ENCODE data around the gene CUBN.
A peak's percentile ranks its signal among the peaks of the same experiment; 100 is the strongest.
"Not testable (repeated sequence)": the region's sequence is repeated elsewhere in the genome, so short reads cannot be mapped to it uniquely, and the experiment has no call there.

Gene CUBN

GRCh38 chr10:17122052-17122451, 7.6 kb downstream of the CUBN start:
- DNase-seq (ENCODE audit: low read depth): no peak
- H3K4me3 ChIP-seq (ENCODE audit: low read depth, low read length): no peak overlapping the region
- TF ChIP-seq, protein P1, sequence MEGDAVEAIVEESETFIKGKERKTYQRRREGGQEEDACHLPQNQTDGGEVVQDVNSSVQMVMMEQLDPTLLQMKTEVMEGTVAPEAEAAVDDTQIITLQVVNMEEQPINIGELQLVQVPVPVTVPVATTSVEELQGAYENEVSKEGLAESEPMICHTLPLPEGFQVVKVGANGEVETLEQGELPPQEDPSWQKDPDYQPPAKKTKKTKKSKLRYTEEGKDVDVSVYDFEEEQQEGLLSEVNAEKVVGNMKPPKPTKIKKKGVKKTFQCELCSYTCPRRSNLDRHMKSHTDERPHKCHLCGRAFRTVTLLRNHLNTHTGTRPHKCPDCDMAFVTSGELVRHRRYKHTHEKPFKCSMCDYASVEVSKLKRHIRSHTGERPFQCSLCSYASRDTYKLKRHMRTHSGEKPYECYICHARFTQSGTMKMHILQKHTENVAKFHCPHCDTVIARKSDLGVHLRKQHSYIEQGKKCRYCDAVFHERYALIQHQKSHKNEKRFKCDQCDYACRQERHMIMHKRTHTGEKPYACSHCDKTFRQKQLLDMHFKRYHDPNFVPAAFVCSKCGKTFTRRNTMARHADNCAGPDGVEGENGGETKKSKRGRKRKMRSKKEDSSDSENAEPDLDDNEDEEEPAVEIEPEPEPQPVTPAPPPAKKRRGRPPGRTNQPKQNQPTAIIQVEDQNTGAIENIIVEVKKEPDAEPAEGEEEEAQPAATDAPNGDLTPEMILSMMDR (conservative IDR thresholded peaks at IDR 0.05; ENCODE audit: low read depth, low read length): no peak

- H3K4me3 ChIP-seq (ENCODE audit: low read depth, low read length): no peak overlapping the region
- TF ChIP-seq, protein P1 (conservative IDR thresholded peaks at IDR 0.05; ENCODE audit: low read depth, low read length): no peak
- no peak for DNase-seq (ENCODE audit: low read depth)
These were observed 8.9 kb downstream of the CUBN start for GRCh38 chr10:17120694-17121093.

GRCh38 chr10:17119845-17120244, 9.8 kb downstream of the CUBN start:
- DNase-seq (ENCODE audit: low read depth): no peak
- no peak overlapping the region for H3K4me3 ChIP-seq (ENCODE audit: low read depth, low read length)
- TF ChIP-seq, protein P1 (conservative IDR thresholded peaks at IDR 0.05; ENCODE audit: low read depth, low read length): no peak

DNA sequence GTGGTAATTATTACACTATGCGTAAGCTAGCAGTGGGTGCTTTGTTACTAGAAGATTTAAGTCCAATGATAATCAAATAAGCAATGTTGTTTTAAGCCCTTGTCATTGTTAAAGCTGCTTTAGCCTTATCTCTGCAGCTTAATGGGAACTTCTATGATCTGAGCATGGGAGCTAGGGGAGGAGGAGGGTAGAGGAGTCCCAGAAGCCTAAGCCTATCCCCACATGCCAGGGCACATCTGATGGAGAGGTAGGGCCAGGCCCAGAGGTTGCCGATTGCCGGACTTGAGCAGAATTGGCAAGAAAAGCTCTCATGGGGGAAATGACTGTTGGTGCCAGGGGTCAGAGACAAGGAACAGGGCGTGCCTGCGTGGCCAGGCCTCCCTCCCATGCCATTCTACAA, 13.4 kb downstream of the CUBN start:
- H3K4me3 ChIP-seq (ENCODE audit: low read depth, low read length): no peak overlapping the region
- no peak for DNase-seq (ENCODE audit: low read depth)

DNA sequence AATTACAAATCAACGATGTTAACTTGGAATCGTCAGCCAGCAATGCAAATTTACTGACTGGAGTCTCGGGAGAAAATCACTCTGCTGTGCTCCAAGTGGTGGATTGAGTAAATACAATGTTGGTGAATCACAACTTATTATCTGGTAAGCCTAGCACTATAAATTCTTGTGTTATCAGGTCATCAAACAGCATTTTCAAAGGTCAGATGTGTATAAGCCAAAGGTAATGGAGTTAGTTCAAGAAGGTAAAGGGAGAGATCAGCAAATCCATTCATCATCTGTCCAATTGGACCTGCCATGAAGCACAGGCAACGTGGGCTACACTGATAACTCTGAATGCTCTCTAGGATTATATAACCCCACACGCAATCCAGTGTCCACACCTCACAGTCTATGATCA, 13.9 kb downstream of the CUBN start:
- TF ChIP-seq, protein P1 (conservative IDR thresholded peaks at IDR 0.05; ENCODE audit: low read depth, low read length): peak; percentile 35
- peak; percentile 53 for DNase-seq (ENCODE audit: low read depth)
- H3K4me3 ChIP-seq (ENCODE audit: low read depth, low read length): no peak overlapping the region

More for the DNA sequence above, 13.4 kb downstream of the CUBN start:
- TF ChIP-seq, protein P1 (conservative IDR thresholded peaks at IDR 0.05; ENCODE audit: low read depth, low read length): no peak

- H3K4me3 ChIP-seq (ENCODE audit: low read depth, low read length); DNase-seq (ENCODE audit: low read depth): not testable (repeated sequence)
These were observed 14.7 kb downstream of the CUBN start for GRCh38 chr10:17114878-17115444.

- no peak overlapping the region for H3K4me3 ChIP-seq (ENCODE audit: low read depth, low read length)
- DNase-seq (ENCODE audit: low read depth): peak; percentile 68
- TF ChIP-seq, protein P1 (conservative IDR thresholded peaks at IDR 0.05; ENCODE audit: low read depth, low read length): no peak
These were observed 15.6 kb downstream of the CUBN start for GRCh38 chr10:17113889-17114540.

Measured in choroid plexus epithelial cell (primary cell).